ENCODE measurements around the gene SEZ6.

DNA sequence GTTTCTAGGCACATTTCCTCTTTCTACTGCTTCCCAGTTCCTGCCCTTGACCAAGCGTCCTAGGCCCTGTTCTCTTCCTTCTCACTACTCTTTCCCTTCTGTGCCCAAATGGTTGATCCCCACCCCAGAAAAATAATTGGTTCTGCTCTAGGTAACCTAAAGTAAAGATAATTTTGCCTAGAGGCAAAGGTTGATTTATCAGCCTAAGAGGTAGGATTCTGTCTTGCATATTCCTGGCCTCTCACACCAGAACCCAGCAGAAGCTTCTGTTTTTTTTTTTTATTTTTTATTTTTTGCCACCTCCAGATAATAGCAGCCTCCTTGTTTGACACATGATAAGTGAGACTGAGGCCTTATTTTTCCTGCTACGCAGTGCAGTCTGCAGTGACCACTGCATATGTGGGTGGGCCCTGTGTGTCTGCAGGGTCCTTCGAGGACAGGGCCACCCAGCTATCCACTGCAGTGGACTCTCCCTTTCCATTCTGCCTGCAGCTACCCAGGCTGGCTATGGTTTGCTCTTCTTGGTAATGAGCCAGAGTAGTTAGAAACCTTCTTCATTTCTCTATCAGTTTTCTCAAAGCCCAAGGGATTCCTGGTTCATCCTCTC lies 37.8 kb upstream of the SEZ6 start:
- TF ChIP-seq, protein P1, sequence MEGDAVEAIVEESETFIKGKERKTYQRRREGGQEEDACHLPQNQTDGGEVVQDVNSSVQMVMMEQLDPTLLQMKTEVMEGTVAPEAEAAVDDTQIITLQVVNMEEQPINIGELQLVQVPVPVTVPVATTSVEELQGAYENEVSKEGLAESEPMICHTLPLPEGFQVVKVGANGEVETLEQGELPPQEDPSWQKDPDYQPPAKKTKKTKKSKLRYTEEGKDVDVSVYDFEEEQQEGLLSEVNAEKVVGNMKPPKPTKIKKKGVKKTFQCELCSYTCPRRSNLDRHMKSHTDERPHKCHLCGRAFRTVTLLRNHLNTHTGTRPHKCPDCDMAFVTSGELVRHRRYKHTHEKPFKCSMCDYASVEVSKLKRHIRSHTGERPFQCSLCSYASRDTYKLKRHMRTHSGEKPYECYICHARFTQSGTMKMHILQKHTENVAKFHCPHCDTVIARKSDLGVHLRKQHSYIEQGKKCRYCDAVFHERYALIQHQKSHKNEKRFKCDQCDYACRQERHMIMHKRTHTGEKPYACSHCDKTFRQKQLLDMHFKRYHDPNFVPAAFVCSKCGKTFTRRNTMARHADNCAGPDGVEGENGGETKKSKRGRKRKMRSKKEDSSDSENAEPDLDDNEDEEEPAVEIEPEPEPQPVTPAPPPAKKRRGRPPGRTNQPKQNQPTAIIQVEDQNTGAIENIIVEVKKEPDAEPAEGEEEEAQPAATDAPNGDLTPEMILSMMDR (conservative IDR thresholded peaks at IDR 0.05): no peak
- no peak for TF ChIP-seq EZH2 (IDR thresholded peaks at IDR 0.05; ENCODE audit: low read depth)

All from PC-9 (cell line).